Limb (tissue), 2 donors: Measurements from ENCODE around the gene STK32B.
A peak's percentile ranks its signal among the peaks of the same experiment; 100 is the strongest.
"Not testable (repeated sequence)": the region's sequence is repeated elsewhere in the genome, so short reads cannot be mapped to it uniquely, and the experiment has no call there.

Experiments used
- DNase-seq, 2 donors: peaks; one replicate each; pipeline ENCODE4 v3.0.0-alpha.2; 2016; ENCODE audit errors: extremely low spot score in 2 of 2

The STK32B gene

DNA sequence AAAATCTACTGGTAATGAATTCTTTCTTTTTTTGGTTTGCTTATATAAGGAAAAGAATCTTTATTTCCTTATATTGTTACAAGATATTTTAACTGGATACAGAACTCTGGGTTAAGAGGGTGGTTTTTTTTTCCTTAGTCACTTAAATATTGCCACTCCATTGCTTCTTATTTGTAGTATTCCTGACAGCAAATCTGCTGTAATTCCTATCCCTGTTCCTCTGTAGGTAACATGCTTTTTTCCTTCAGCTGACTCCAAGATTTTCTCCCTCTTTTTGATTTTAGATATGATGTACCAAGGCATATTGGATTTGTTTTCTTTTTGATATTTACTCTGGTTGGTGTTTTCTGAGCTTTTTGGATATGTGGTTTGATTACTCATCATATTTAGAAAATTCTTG lies 378.5 kb downstream of the STK32B start:
- DNase-seq = no peak

DNA sequence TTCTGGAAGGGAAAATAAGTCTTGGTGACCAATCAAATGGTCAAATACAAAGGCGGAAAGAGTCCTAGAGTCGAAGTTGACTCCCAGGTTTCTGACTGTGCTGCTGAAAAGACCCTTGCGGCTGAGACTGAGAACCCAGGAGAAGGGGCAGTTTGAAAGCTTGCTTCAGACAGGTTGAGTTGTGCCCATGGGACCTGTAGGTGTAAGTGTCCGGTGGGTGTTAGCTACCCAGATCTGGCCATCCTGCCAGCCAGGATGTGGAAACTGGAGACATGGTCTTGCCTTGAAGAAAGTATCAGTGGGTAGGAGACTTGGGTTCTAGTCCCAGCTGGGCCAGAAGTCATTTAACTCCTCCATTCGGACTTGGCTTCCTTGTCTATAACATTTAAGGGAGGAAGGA lies 381.9 kb downstream of the STK32B start:
- no peak for DNase-seq

GRCh38 chr4:5435201-5435600 lies 383.9 kb downstream of the STK32B start:
- no peak for DNase-seq

- no peak for DNase-seq
These were observed 384.5 kb downstream of the STK32B start for GRCh38 chr4:5435823-5436222.

- not testable (repeated sequence) for DNase-seq
These were observed 392.9 kb downstream of the STK32B start for GRCh38 chr4:5443976-5444802.

GRCh38 chr4:5444918-5445517 lies 393.7 kb downstream of the STK32B start:
- DNase-seq = no peak

GRCh38 chr4:5446595-5447226 lies 395.4 kb downstream of the STK32B start:
- peak in 1 of 2 donors; percentile 14 for DNase-seq

DNA sequence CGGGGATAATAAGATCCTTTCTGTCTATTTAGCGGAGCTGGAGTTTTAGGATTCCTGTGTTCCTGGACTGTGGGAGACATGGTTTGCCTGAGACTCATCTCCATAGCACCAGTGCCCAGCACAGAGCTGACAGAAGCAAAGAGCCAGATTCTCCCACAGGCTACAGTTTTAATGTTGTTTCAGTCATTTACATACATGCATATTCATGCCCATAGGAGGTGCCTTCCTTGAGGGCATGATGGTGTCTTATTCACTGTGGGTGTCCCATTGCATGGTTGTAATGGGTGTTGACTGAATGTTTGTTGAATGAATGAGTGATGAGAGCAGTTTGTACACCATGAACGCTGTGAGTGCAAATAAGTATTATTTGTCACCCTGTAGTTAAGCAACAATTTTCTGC lies 396.5 kb downstream of the STK32B start:
- DNase-seq = no peak

DNA sequence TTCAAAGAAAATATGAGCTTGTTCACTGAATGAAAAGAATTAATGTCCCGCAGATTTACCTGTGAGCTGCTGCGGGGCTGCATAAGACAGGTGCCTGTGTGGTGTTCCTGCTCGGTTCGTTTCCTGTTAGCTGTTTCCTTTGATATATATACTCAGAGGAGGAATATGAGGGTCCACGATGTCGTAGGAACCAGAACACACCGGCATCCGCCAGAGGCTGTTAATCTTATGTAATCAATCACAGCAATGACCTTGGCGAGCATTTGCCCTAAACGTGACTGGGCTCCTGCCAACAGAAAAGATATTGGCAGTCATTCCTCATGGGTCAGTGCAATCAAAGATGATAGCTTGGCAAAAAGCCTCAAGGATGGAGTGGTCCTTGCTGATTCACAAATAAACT lies 396.9 kb downstream of the STK32B start:
- no peak for DNase-seq

- no peak for DNase-seq
These were observed 400.0 kb downstream of the STK32B start for GRCh38 chr4:5451243-5451642.

DNA sequence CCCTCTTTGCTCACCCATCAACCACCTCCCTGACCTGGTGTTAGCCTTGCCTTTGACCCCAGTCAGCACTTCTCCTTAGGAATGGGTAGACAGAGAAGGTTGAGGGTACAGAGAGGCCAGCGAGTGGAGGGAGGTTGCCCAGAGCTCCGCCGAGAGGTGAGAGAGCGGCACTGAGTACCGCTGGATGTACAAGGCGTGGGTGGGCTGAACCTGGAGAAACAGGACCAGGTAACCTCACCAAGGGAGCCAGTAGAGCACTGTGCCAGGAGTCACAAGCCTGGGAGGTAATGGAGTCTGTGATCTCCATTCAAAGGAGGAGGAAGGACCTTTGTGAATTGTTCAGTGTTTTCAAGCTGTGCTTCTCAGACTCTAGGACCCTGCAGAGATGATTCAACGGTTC lies 400.9 kb downstream of the STK32B start:
- DNase-seq = no peak

GRCh38 chr4:5455003-5455585 lies 403.8 kb downstream of the STK32B start:
- DNase-seq = no peak

GRCh38 chr4:5456296-5456845 lies 405.1 kb downstream of the STK32B start:
- DNase-seq = no peak

GRCh38 chr4:5458676-5459075 lies 407.4 kb downstream of the STK32B start:
- DNase-seq = no peak

GRCh38 chr4:5459236-5459635 lies 408.0 kb downstream of the STK32B start:
- DNase-seq = no peak

DNA sequence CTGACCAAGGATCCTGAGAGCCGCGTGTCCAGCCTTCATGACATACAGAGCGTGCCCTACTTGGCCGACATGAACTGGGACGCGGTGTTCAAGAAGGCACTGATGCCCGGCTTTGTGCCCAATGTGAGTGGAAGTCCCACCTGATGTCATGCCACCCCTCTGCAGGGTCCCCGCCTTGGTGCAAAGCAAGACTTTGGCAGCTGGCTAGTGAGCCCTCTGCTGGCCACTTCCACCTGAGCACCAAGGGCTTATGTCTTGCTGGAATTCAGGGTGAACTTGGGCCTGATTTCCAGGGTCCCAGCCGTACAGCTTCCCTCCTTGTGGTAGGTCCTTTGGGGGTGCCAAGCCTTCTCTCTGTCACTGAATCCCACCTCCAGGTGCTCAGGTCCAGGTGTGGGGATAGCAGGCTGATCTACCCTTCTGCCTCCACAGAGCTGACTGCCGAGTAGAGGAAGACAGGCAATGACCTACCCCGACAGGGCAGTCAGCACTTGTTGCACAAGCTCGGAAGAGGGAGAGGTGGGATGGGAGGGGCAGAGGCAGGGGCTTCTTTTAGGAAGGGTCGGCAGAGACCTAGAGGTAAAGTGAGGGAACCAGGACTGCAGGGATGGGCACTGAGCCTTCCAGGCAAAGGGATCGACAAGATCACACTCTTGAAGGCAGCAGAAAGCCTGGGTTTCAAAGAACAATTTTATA lies 409.0 kb downstream of the STK32B start:
- peak in 1 of 2 donors; percentile 55 for DNase-seq

DNA sequence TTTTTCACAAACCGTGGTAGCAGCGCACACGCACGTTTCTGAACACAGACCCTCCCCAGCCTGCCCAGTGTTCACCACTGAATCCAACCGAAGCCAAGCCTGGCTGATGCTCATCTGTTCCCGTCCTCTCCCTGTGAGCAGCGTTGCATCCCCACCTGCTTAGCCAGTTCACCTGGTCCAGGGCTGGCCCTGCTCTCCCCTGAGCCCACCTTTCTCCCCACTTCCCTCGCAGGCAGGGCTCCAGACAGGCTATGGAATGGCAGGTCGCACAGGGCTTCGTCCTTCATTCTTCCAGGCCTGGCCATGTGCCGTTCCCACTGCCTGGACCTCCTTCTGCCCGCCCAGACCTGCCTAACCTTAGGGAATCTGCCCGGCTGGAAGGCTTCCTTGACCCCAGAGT lies 410.2 kb downstream of the STK32B start:
- no peak for DNase-seq

DNA sequence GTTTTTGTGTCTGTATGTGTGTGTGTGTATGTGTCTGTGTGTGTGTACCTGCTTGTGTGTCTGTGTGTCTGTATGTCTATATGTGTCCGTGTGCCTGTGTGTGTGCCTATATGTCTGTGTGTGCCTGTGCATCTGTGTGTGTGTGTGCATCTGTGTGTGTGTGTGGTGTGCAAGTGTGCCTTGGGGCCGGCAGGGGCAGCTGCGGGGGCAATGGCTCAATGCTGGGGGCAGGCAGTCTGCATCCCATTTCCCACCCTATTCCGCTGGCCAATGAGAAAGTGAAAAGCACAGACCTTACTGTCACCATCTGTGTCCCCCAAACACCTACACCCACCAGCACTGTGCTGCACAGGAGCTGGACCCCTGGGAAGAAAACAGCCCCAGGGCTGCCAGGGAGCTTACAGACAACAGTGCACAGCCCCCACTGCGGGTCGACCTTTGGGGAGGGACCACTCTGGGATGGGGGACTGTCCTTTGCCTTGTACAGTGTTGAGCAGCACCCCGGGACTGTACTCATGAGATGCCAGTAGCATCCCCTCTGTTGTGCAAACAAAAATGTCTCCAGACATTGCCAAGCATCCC lies 411.1 kb downstream of the STK32B start:
- DNase-seq = no peak

- no peak for DNase-seq
These were observed 411.6 kb downstream of the STK32B start for GRCh38 chr4:5462896-5463295.

GRCh38 chr4:5463361-5463760 lies 412.1 kb downstream of the STK32B start:
- DNase-seq = no peak
